Astrocyte (in vitro differentiated cells and primary cell): Measurements from ENCODE around the gene CREB1. TPM values are rescaled to one million over a fixed set of nuclear protein-coding genes. Genes with fewer than 3 reads are reported as not detected.

ENCODE experiments used
- DNase-seq: peaks from one replicate; pipeline ENCODE4 v3.0.0-alpha.2; 2010; ENCODE audit warnings: low read depth
- FAIRE-seq: peaks from 2 replicates; lab custom pipeline; 2011; peaks lifted over from hg19 to GRCh38; lab: Jason Lieb, UNC
- H2AFZ ChIP-seq: 2 replicates; pipeline ENCODE4 v1.6.0; 2012; ENCODE audit warnings: low read depth, low read length, inconsistent platforms
- H3K27ac ChIP-seq: 2 replicates; pipeline ENCODE4 v1.5.1; 2011; ENCODE audit warnings: low read depth, low read length, inconsistent platforms
- H3K27me3 ChIP-seq: 2 replicates; pipeline ENCODE4 v1.6.0; 2011; ENCODE audit warnings: low read length, inconsistent platforms; ENCODE audit not compliant: insufficient read depth
- H3K36me3 ChIP-seq: 2 replicates; pipeline ENCODE4 v1.5.1; 2011; ENCODE audit warnings: low read length, inconsistent platforms; ENCODE audit not compliant: insufficient read depth
- H3K4me1 ChIP-seq: 2 replicates; pipeline ENCODE4 v1.5.1; 2011; ENCODE audit warnings: low read length, inconsistent platforms; ENCODE audit not compliant: insufficient read depth
- H3K4me2 ChIP-seq: 2 replicates; pipeline ENCODE4 v1.6.0; 2012; ENCODE audit warnings: low read length, inconsistent platforms
- H3K4me3 ChIP-seq: 2 replicates; pipeline ENCODE4 v1.5.1; 2011; ENCODE audit warnings: low read depth, mild to moderate bottlenecking, low read length, inconsistent platforms; ENCODE audit not compliant: insufficient read depth
- H3K79me2 ChIP-seq: 2 replicates; pipeline ENCODE4 v1.6.0; 2012; ENCODE audit warnings: mild to moderate bottlenecking, low read length, inconsistent platforms; ENCODE audit not compliant: insufficient read depth
- H3K9ac ChIP-seq: 2 replicates; pipeline ENCODE4 v1.6.0; 2012; ENCODE audit warnings: mild to moderate bottlenecking, low read length, inconsistent platforms
- H3K9me3 ChIP-seq: 2 replicates; pipeline ENCODE4 v1.5.1; 2012; ENCODE audit warnings: low read depth, mild to moderate bottlenecking, low read length, inconsistent platforms; ENCODE audit not compliant: insufficient read depth
- H4K20me1 ChIP-seq: 2 replicates; pipeline ENCODE4 v1.6.0; 2012; ENCODE audit warnings: low read length, inconsistent platforms; ENCODE audit not compliant: insufficient read depth
- H3K27ac Mint-ChIP-seq: one replicate; pipeline ENCODE4 v1.8.0; 2021; ENCODE audit warnings: mild to moderate bottlenecking, mixed read lengths; ENCODE audit not compliant: unreplicated experiment
- H3K27me3 Mint-ChIP-seq: one replicate; pipeline ENCODE4 v1.8.0; 2021; ENCODE audit warnings: low read depth, mixed read lengths; ENCODE audit not compliant: unreplicated experiment
- H3K36me3 Mint-ChIP-seq: one replicate; pipeline ENCODE4 v1.8.0; 2021; ENCODE audit warnings: low read depth, mixed read lengths; ENCODE audit not compliant: unreplicated experiment
- H3K4me1 Mint-ChIP-seq: one replicate; pipeline ENCODE4 v1.8.0; 2021; ENCODE audit warnings: low read depth, mixed read lengths; ENCODE audit not compliant: unreplicated experiment
- H3K4me3 Mint-ChIP-seq: one replicate; pipeline ENCODE4 v1.8.0; 2021; ENCODE audit warnings: mild to moderate bottlenecking, moderate library complexity, mixed read lengths; ENCODE audit not compliant: unreplicated experiment
- H3K9me3 Mint-ChIP-seq: one replicate; pipeline ENCODE4 v1.8.0; 2021; ENCODE audit warnings: mild to moderate bottlenecking, mixed read lengths; ENCODE audit not compliant: unreplicated experiment
- EZH2 ChIP-seq: IDR thresholded peaks from 2 replicates; pipeline ENCODE4 v1.6.1; 2012; ENCODE audit warnings: mild to moderate bottlenecking, low read length, inconsistent platforms; ENCODE audit not compliant: insufficient read depth
- total RNA-seq: library from RNA; stranded (reverse); gene quantifications from 2 replicates; pipeline ENCODE4 v1.2.1, GENCODE V29; 2021
- TF ChIP-seq, protein P1 (sequence below): IDR thresholded peaks from 2 replicates; pipeline ENCODE4 v1.5.1; 2011; ENCODE audit warnings: low read depth, mild to moderate bottlenecking, inconsistent platforms, low read length, moderate library complexity; ENCODE audit not compliant: insufficient read depth

The CREB1 gene
- total RNA-seq, 1 donor from 2014 or later, result 63.3 TPM

DNA sequence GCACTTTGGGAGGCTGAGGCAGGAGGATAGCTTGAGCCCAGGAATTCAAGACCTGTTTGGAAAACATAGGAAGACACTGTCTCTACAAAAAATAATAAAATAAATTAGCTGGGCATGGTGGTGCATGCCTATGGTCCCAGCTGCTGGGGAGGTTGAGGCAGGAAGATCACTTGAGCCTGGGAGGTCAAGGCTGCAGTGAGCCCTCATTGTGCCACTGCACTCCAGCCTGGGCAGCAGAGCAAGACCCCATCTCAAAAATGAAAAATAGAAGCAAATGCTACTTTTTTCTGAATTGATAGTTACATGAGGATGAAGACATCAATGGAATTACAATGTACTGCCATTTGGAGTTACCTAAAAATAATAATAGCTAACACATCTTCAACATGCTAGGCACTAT is 63.5 kb downstream of the CREB1 start:
- Histone ChIP-seq H3K9me3 (no peaks in the 10 kb centered on the region), H3K36me3 (peaks cover 24% of the 10 kb centered on the region), H2AFZ (no peak overlapping the region), H3K27me3 (no peaks in the 10 kb centered on the region), H3K9ac (no peak overlapping the region), H3K4me1 (no peaks in the 10 kb centered on the region), H3K79me2 (no peaks in the 10 kb centered on the region), H4K20me1 (no peaks in the 10 kb centered on the region), H3K4me2 (no peak overlapping the region), H3K4me3 (no peak overlapping the region), H3K27ac (no peak overlapping the region)
- H3K36me3 Mint-ChIP-seq, result peaks cover 20% of the 10 kb centered on the region
- TF ChIP-seq, protein P1, sequence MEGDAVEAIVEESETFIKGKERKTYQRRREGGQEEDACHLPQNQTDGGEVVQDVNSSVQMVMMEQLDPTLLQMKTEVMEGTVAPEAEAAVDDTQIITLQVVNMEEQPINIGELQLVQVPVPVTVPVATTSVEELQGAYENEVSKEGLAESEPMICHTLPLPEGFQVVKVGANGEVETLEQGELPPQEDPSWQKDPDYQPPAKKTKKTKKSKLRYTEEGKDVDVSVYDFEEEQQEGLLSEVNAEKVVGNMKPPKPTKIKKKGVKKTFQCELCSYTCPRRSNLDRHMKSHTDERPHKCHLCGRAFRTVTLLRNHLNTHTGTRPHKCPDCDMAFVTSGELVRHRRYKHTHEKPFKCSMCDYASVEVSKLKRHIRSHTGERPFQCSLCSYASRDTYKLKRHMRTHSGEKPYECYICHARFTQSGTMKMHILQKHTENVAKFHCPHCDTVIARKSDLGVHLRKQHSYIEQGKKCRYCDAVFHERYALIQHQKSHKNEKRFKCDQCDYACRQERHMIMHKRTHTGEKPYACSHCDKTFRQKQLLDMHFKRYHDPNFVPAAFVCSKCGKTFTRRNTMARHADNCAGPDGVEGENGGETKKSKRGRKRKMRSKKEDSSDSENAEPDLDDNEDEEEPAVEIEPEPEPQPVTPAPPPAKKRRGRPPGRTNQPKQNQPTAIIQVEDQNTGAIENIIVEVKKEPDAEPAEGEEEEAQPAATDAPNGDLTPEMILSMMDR, result no peak
- TF ChIP-seq EZH2, result no peak
- H3K4me3 Mint-ChIP-seq, result no peak overlapping the region
- DNase-seq (no peak), FAIRE-seq (no peak)
- H3K9me3 Mint-ChIP-seq, result no peaks in the 10 kb centered on the region
- no peak overlapping the region for H3K27ac Mint-ChIP-seq
- H3K4me1 Mint-ChIP-seq, result no peaks in the 10 kb centered on the region
- H3K27me3 Mint-ChIP-seq, result no peaks in the 10 kb centered on the region

DNA sequence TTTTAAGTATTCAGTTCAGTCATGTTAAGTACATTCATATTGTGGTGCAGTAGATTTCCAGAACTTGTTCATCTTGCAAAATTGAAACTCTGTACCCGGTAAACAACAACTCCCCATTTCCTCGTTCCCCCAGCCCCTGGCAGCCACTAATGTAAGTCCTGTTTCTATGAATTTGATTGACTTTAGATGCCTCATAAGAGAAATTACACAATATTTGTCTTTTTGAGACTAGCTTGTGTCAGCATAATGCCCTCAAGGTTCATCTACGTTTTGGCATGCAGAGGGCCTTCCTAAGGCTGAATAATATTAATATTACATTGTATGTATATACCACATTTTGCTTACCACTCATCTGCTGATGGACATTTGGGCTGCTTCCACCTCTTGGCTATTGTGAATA is 64.5 kb downstream of the CREB1 start:
- Histone ChIP-seq H4K20me1 (no peaks in the 10 kb centered on the region), H3K9ac (no peak overlapping the region), H3K4me2 (no peak overlapping the region), H2AFZ (no peak overlapping the region), H3K4me1 (no peaks in the 10 kb centered on the region), H3K79me2 (no peaks in the 10 kb centered on the region), H3K27ac (no peak overlapping the region), H3K9me3 (no peaks in the 10 kb centered on the region), H3K36me3 (peaks cover 21% of the 10 kb centered on the region), H3K27me3 (no peaks in the 10 kb centered on the region), H3K4me3 (no peak overlapping the region)
- TF ChIP-seq, protein P1, result no peak
- no peak for TF ChIP-seq EZH2
- DNase-seq (no peak), FAIRE-seq (no peak)
- Mint-ChIP-seq H3K36me3 (peaks cover 20% of the 10 kb centered on the region), H3K27ac (no peak overlapping the region), H3K9me3 (no peaks in the 10 kb centered on the region), H3K4me3 (no peak overlapping the region), H3K27me3 (no peaks in the 10 kb centered on the region), H3K4me1 (no peaks in the 10 kb centered on the region)

DNA sequence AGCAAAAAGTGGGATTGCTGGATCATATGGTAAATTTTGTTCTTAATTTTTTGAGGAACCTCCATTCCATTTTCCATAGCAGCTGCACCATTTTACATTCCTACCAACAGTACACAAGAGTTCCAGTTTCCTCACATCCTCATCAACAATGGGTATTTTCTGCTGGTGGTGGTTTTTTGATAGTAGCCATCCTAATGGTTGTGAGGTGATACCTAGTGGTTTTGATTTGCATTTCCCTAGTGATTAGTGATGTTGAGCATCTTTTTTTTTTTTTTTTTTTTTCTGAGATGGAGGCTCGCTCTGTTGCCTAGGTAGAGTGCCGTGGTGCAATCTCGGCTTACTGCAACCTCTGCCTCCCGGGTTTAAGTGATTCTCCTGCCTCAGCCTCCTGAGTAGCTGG is 65.0 kb downstream of the CREB1 start:
- Histone ChIP-seq H3K4me2 (no peak overlapping the region), H3K4me3 (no peak overlapping the region), H3K36me3 (peaks cover 18% of the 10 kb centered on the region), H3K27ac (no peak overlapping the region), H3K27me3 (no peaks in the 10 kb centered on the region), H4K20me1 (no peaks in the 10 kb centered on the region), H3K9me3 (no peaks in the 10 kb centered on the region), H3K4me1 (no peaks in the 10 kb centered on the region), H3K79me2 (no peaks in the 10 kb centered on the region), H3K9ac (no peak overlapping the region), H2AFZ (no peak overlapping the region)
- no peak overlapping the region for H3K4me3 Mint-ChIP-seq
- TF ChIP-seq EZH2, result no peak
- TF ChIP-seq, protein P1, result no peak
- H3K36me3 Mint-ChIP-seq, result peaks cover 20% of the 10 kb centered on the region
- H3K4me1 Mint-ChIP-seq, result no peaks in the 10 kb centered on the region
- DNase-seq (no peak), FAIRE-seq (no peak)
- no peak overlapping the region for H3K27ac Mint-ChIP-seq
- H3K27me3 Mint-ChIP-seq, result no peaks in the 10 kb centered on the region
- H3K9me3 Mint-ChIP-seq, result no peaks in the 10 kb centered on the region
